Activated T-cell treated with anti-CD3 and anti-CD28 coated beads, Interleukin-2, amount 50 U/mL, for 72 hours (primary cell): ENCODE data around the gene UCP2. TPM values are rescaled to one million over a fixed set of nuclear protein-coding genes. Genes with fewer than 3 reads are reported as not detected.

Experiments
- ATAC-seq, 2 donors: fragments of 150-1000 bp; cut with Tn5 transposase; replicated peaks in 1 of 2; 2 replicates each; pipeline ENCODE4 v1.10.0; 2021; ENCODE audit warnings: moderate library complexity in 2 of 2, mild to moderate bottlenecking in 1 of 2
- DNase-seq, 2 donors: peaks; one replicate each; pipeline ENCODE4 v3.0.0; 2021 to 2022; ENCODE audit warnings: mixed read lengths in 1 of 2
- H3K27ac Mint-ChIP-seq: one replicate; pipeline ENCODE4 v1.8.0; 2022; ENCODE audit warnings: mild to moderate bottlenecking, moderate library complexity, mixed read lengths
- H3K27me3 Mint-ChIP-seq: one replicate; pipeline ENCODE4 v1.8.0; 2022; ENCODE audit warnings: low read depth, mixed read lengths
- H3K36me3 Mint-ChIP-seq, 2 donors: one replicate each; pipeline ENCODE4 v1.8.0; 2022; ENCODE audit warnings: mixed read lengths in 2 of 2, mild to moderate bottlenecking in 1 of 2; ENCODE audit not compliant: insufficient read depth in 2 of 2
- H3K4me1 Mint-ChIP-seq: one replicate; pipeline ENCODE4 v1.8.0; 2022; ENCODE audit warnings: low read depth, mixed read lengths
- H3K4me3 Mint-ChIP-seq, 2 donors: one replicate each; pipeline ENCODE4 v1.8.0; 2022; ENCODE audit warnings: mild to moderate bottlenecking in 2 of 2, mixed read lengths in 2 of 2, moderate library complexity in 2 of 2
- H3K9me3 Mint-ChIP-seq, 2 donors: one replicate each; pipeline ENCODE4 v1.8.0; 2022; ENCODE audit warnings: mixed read lengths in 2 of 2
- total RNA-seq, 2 donors: library from RNA; stranded (reverse); gene quantifications; one replicate each; pipeline ENCODE4 v1.2.3, GENCODE V29; 2022

UCP2 gene
- total RNA-seq, 2 donors from 2014 or later, result 152 to 198 TPM

DNA sequence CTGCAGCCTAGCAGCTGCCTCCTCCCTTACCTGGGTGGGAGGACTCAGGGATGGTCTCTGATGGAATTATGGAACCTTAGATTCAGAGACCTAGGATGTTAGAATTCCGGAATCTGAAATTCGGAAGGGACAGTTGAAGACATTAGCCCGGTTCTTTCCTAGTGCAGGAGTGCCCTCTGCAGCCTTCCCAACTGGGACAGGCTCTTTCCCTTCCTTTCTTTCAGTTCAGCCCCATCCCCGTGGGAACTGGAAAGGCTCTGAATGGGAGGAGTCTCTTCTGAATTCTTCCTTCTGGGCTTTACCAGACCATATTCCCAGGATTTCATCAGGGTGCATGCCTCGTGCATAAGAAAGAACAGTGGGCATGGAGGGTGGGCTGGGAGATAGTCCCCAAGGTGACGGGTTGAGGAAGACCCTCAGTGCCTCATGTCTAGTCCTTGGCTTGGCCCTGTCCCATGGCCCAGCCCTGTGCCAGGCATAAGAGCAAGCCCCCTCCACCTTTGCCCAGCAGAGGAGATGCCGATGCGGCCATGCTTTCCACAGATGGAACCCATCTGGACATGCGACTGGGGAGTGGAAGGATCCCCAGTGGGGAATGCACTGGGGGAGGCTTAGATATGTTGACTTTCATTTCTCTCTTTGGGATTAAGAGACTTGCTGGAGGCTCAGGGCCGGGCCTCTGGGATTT, 17.4 kb downstream of the UCP2 start:
- H3K36me3 Mint-ChIP-seq, result no peaks in the 10 kb centered on the region
- H3K9me3 Mint-ChIP-seq, result no peaks in the 10 kb centered on the region
- peak overlapping the region; percentile 42 to 45 for H3K4me3 Mint-ChIP-seq

DNA sequence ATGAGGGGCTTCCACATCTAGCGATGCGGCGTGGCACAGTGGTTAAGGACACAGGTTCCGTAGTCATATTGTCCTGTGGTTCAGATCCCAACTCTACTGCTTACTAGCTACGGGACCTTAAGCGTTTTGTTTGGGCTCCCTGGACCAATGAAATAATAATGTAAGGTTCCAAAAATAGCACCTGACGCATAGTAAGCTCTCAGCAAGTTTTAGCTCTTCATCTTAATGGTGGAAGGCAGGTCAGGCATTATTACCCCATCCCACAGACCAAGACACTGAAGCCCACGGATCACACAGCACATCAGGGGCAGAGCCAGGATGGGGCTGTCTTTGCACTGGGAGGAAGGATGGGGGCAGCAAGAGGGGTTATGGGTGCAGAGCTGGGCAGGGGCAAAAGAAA, 18.8 kb downstream of the UCP2 start:
- H3K4me1 Mint-ChIP-seq, result peaks cover 20% of the 10 kb centered on the region
- no peaks in the 10 kb centered on the region for H3K9me3 Mint-ChIP-seq
- no peaks in the 10 kb centered on the region for H3K27me3 Mint-ChIP-seq
- DNase-seq, result no peak
- ATAC-seq, result peak in 1 of 2 donors; percentile 5
- peak overlapping the region in 1 of 2 donors; percentile 45 for H3K4me3 Mint-ChIP-seq
- H3K36me3 Mint-ChIP-seq, result no peaks in the 10 kb centered on the region
- peak overlapping the region; percentile 58 for H3K27ac Mint-ChIP-seq

More for the DNA sequence above, 17.4 kb downstream of the UCP2 start:
- Mint-ChIP-seq H3K27me3 (no peaks in the 10 kb centered on the region), H3K4me1 (peaks cover 33% of the 10 kb centered on the region), H3K27ac (no peak overlapping the region)
- DNase-seq (no peak), ATAC-seq (no peak)

DNA sequence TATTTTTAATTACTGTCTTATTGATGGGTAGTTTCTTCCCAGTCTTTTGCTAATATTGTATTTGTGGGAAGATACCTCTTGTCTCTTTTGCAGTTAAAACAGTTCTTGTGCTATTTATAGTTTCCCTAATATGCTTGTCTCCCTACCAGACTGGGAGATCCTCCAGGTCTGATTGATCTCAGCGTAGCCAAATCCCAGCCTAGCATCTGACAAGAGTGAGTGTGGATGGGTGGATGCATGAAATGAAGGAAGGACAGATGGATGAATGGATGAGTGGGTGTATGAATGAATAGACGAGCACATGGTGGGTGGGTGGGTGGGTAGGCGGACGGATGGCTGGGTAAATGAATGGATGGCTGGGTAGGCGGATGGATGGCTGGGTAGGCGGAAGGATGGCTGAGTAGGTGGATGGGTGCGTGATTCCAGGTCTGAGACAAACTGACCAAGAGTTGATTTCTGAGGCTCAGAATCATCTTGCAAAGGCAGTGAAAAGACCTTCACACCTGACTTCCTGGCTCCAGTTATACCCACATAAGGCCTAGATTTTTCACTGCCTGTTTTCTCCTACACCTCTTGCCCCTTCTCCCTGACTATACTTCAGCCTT, 20.4 kb downstream of the UCP2 start:
- Mint-ChIP-seq H3K27ac (no peak overlapping the region), H3K9me3 (no peaks in the 10 kb centered on the region)

DNA sequence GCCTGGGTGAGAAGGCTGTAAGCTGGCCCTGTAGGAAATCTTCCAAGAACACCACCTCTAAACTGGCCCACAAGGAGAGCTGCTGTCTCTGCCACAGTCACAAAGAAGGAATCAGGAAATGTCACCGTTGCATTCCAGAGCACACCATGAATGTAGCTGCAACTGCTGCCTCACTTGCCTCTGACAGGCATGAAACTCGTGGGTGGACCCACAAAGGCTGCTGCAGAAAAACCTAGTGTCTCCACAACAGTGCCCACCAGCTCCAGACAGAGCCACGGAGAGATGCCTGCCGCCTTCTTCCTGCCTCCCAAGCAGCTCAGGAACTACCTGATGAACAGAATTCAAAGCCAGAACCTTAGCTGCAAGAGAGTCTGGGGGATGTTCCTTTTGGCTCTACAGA, 21.3 kb downstream of the UCP2 start:
- Mint-ChIP-seq H3K27ac (no peak overlapping the region), H3K36me3 (no peaks in the 10 kb centered on the region), H3K4me1 (peaks cover 12% of the 10 kb centered on the region), H3K27me3 (peaks cover 14% of the 10 kb centered on the region), H3K9me3 (no peaks in the 10 kb centered on the region), H3K4me3 (no peak overlapping the region)
- ATAC-seq (no peak), DNase-seq (no peak)

More for the DNA sequence above, 20.4 kb downstream of the UCP2 start:
- DNase-seq, result no peak
- Mint-ChIP-seq H3K4me1 (peaks cover 12% of the 10 kb centered on the region), H3K36me3 (no peaks in the 10 kb centered on the region), H3K27me3 (peaks cover 5% of the 10 kb centered on the region), H3K4me3 (no peak overlapping the region)
- no peak for ATAC-seq

DNA sequence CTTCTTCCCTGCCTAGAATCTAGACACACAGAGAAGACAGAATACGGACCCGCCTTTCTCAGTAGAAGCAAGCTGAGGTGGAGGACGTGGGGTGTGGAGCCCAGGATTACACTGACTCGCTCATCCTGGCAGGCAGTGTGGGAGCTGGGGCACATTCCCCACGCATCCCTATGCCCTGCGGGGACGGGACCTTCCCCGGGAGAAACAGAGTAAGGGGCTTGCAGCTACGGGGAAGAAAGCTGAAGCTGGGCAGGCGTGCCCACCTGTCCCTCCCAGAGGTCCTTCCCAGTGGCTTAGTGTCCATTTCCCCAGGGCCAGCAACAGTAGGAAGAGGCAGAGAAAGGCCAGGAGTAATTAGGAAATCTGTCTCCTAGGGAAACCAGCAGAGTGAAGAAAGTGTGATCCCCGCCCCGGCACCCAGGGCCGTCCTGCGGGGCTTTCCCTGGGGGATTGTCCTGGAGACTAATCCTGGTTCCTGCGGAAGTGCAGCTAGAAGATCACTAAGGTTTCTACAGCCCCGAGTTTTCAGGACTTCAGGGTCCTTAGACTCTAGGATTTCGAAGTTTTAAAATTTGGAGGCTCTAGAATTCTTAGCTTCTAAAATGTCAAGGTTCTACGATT, 24.0 kb downstream of the UCP2 start:
- Mint-ChIP-seq H3K36me3 (no peaks in the 10 kb centered on the region), H3K4me1 (no peaks in the 10 kb centered on the region), H3K4me3 (no peak overlapping the region), H3K9me3 (no peaks in the 10 kb centered on the region), H3K27me3 (peaks cover 20% of the 10 kb centered on the region), H3K27ac (no peak overlapping the region)
- DNase-seq, result no peak
- ATAC-seq, result no peak

DNA sequence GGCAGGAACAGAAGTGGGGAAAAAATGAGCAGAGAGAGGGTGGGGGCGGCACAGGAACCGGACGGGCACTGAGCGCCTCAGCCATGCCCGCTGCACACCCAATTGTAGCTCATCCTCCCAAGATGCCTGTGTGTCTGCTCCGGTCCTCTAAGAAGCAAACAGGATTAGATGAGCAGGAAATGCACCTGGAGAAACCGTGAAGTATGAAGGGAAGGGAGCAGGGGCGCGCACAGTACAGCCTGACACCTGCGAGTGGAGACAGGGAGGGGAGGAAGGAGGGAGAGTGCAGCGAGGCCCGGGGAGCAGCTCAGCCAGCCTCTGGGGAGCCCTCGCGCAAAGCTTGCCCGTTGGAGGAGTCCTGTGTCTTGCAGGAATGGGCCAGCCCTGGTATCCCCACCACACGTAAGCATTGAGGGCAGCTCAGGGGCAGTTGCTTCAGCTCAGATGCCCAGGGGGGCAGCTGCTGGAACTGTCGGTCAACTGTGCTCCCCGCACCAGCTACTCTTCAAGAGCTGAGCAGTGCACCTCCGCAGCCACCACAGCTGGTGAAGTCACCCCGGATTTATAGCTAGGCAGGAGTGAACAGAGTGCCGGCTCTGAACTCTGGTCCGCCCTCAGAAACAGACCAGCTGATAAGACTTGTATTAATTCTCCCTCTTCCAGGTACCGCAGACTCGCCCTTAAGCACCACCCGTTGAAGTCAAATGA, 24.8 kb downstream of the UCP2 start:
- H3K9me3 Mint-ChIP-seq, result no peaks in the 10 kb centered on the region
- H3K27me3 Mint-ChIP-seq, result peaks cover 20% of the 10 kb centered on the region
- peak in 1 of 2 donors; percentile 36 for ATAC-seq
- peak overlapping the region in 1 of 2 donors; percentile 65 for H3K4me3 Mint-ChIP-seq
- H3K27ac Mint-ChIP-seq, result no peak overlapping the region
- no peaks in the 10 kb centered on the region for H3K4me1 Mint-ChIP-seq
- no peak for DNase-seq
- H3K36me3 Mint-ChIP-seq, result no peaks in the 10 kb centered on the region

DNA sequence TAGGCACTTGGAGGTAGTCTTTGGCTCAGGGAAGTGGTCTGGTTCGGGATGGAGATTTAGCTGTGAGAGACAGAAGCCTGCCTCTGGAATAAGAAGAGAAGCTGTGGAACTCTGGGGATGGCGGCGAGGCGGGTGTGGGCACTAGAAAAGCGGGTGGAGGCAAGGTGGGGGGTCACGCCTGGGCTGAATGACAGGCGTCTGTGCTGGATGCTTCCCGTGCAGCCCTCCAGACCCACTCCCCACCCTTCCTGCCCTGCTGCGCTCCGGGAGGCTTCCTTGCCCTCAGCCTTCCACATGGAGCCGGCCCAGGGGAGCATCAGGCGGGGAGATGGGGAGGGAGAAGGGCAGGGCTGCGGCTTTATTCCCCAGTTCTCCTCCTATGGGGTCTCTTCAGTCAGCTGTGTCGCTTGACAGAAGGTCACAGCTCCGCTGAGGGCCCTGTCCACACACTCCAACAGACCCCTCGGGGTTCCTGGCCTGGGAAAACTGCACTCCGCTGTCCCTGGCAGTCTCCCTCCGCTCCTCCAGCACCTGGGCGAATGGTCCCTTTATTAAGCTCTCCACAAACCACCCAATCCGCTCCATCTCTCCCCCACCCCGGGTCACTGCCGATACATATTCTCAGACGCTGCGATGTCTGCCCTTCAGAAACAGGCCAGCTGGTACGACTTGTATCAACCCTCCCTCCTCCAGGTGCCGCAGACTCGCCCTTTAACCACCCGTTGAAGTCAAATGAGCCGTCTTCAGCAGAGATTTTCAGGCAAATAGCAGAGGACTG, 25.6 kb downstream of the UCP2 start:
- H3K27me3 Mint-ChIP-seq, result peaks cover 20% of the 10 kb centered on the region
- H3K9me3 Mint-ChIP-seq, result no peaks in the 10 kb centered on the region
- no peak overlapping the region for H3K27ac Mint-ChIP-seq
- H3K36me3 Mint-ChIP-seq, result no peaks in the 10 kb centered on the region
- no peak for DNase-seq
- no peaks in the 10 kb centered on the region for H3K4me1 Mint-ChIP-seq
- peak overlapping the region in 1 of 2 donors; percentile 65 for H3K4me3 Mint-ChIP-seq
- ATAC-seq, result peak in 1 of 2 donors; percentile 13

DNA sequence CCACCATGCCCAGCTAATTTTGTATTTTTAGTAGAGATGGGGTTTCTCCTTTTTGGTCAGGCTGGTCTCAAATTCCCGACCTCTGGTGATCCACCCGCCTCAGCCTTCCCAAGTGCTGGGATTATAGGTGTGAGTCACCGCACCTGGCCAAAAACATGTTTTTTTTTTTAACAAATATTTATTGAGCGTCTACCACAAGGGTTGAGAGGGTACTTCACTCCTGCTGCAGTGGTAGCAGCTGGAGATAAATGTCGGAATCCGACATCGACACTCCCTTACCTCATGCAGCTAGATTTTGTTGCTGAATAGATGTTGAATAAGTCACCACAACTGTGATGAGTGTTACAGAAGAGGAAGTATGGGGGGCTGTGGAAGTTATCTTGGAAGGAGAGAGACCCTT, 30.8 kb downstream of the UCP2 start:
- DNase-seq (no peak), ATAC-seq (no peak)
- Mint-ChIP-seq H3K4me1 (no peaks in the 10 kb centered on the region), H3K36me3 (peaks cover 0 to under 1% of the 10 kb centered on the region in 2 donors), H3K27me3 (peaks cover 11% of the 10 kb centered on the region), H3K4me3 (no peak overlapping the region), H3K27ac (no peak overlapping the region), H3K9me3 (no peaks in the 10 kb centered on the region)

DNA sequence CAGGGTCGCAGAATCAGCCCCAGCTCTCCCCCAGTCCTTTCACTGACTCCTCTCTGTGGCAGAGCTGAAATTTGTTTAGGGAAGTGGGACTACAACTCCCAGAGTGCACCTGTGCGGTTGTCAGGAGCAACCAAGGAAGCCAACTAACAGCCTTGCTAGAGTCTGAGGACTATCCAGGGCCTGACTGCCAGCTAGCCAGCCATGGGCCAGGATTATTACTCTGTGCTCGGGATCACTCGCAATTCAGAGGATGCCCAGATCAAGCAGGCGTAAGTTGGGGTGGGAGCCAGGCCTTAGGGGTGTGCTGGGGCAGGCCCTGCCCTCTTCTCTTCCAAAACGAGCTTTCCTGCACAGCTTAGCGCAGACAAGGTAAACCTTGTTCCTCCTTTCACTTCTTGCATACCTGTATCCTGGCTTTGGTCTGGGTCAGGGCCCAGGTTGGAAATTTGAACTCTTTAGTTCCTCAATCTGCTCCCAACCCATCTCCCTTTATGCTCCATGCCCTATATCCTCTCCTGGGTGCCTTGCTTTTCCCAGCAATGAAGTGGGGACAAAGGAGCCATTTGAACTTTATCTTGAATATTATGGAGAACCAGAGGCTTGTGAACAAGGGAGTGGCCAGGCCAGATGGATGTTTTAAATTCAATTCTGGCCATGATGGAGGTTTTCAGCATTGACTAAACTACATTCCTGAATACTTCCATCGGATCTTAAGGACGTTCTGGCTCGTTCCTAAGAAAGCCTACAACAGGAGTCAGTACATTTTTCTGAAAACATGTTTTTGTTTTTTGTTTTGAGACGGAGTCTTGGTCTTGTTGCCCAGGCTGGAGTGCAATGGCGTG, 31.6 kb downstream of the UCP2 start, which contains the start of gene DNAJB13:
DNAJB13 (plus strand) TSS at position 158 of the 842 bp plus-strand sequence; CDS start at position 202, 44 bp downstream.
- no peak within 1 kb of the TSS for H3K4me3 Mint-ChIP-seq
- H3K27me3 Mint-ChIP-seq, result peaks cover 4% of the 10 kb centered on the region
- DNase-seq, result no peak
- no peaks in the 10 kb centered on the region for H3K9me3 Mint-ChIP-seq
- H3K36me3 Mint-ChIP-seq, result peaks cover 0 to 3% of the 10 kb centered on the region in 2 donors
- H3K4me1 Mint-ChIP-seq, result no peaks in the 10 kb centered on the region
- H3K27ac Mint-ChIP-seq, result no peak within 1 kb of the TSS
- no peak for ATAC-seq

DNA sequence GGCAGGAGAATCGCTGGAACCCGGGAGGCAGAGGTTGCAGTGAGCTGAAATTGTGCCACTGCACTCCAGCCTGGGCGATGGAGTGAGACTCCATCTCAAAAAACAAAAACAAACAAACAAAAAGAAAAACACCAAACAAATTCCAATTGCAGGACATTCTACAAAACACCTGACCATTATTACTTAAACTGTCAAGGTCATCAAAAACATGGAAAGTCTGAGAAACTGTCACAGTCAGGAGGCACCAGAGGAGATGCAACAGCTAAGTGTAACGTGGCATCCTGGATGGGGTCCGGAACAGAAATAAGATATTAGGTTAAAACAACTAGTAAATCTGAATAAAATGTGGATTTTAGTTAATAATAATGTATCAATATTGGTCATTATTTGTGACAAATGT, 32.7 kb downstream of the UCP2 start:
- H3K9me3 Mint-ChIP-seq, result no peaks in the 10 kb centered on the region
- peaks cover 0 to 3% of the 10 kb centered on the region in 2 donors for H3K36me3 Mint-ChIP-seq
- H3K27me3 Mint-ChIP-seq, result no peaks in the 10 kb centered on the region
- no peak overlapping the region for H3K27ac Mint-ChIP-seq
- DNase-seq (no peak), ATAC-seq (no peak)
- no peak overlapping the region for H3K4me3 Mint-ChIP-seq
- H3K4me1 Mint-ChIP-seq, result no peaks in the 10 kb centered on the region

DNA sequence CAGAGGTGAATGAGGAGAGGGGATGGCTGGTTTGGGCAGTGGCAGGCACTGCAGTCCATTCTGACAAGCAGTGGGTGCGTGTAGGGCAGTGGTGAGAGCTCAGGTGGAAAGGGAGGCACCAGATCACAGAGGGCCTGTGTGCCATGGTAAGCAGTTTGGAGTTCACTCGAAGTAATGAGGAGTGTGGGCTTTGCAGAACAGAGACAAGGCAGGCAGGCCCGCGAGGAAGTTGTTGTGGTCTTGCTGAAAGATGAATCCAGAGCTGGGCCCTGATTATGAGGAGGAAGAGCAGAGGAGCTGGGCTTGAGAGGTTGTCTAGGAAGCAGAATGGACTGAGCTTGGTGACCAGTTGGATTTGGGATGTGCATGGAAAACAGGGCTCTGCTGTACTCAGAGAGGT, 33.4 kb downstream of the UCP2 start:
- H3K9me3 Mint-ChIP-seq, result no peaks in the 10 kb centered on the region
- DNase-seq (no peak), ATAC-seq (no peak)
- H3K36me3 Mint-ChIP-seq, result peaks cover 0 to 3% of the 10 kb centered on the region in 2 donors
- H3K27me3 Mint-ChIP-seq, result no peaks in the 10 kb centered on the region
- H3K4me3 Mint-ChIP-seq, result no peak overlapping the region
- H3K4me1 Mint-ChIP-seq, result no peaks in the 10 kb centered on the region
- H3K27ac Mint-ChIP-seq, result no peak overlapping the region
